GM18520 (cell line): Measurements from ENCODE around the gene PMAIP1.
A peak's percentile ranks its signal among the peaks of the same experiment; 100 is the strongest.

Source experiments
- ATAC-seq: cut with Tn5 transposase; IDR thresholded peaks from one replicate; pipeline ENCODE4 v1.9.1; 2021; ENCODE audit not compliant: unreplicated experiment

PMAIP1 gene

DNA sequence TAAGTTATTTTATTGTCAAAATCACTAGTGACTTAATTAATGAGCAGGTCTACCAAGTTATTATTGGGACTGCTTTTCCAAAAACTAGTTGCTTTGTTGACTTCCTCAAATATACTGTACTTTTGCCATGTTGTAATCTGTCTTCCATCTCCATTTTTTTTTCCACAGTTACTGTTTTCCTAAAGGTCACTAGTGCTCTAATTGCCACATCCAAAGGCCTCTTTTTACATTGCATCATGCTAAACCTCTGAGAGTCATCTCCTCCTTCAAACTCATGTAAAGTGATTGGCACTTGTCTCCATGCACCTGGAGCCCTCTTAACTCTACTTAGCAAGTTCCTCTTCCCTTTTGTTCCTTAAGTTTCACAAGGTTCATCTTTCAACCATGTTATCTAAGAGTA, 11.8 kb downstream of the PMAIP1 start:
- ATAC-seq = no peak

DNA sequence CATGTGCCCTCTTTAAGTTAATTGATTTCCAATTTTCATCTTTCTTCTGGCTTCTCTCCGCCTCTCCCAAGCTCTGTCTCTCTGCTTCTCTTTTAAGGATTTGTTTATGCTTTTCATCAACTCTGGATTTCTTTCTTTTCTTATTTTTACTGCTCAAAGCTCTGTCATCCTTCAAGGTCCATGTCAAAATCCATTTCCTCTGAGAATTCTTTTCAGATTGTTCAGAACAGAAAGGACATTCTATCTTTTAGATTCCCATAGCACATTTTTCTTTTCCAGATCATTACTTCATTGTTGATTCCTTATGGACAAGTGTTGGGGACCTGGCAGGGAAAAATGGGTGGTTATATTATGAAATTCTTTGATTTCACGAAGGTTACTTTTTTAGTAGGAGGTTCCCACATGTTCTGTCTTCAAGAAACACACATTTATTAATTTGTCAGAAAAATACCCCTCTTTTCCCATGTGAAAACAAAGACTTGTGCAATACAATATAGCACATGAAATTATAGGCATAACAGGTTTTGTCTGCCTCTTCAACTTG, 12.3 kb downstream of the PMAIP1 start:
- no peak for ATAC-seq

- no peak for ATAC-seq
Observed at GRCh38 chr18:59915606-59916005, 15.8 kb downstream of the PMAIP1 start.

- ATAC-seq = no peak
Observed at GRCh38 chr18:59916746-59917145, 16.9 kb downstream of the PMAIP1 start.

DNA sequence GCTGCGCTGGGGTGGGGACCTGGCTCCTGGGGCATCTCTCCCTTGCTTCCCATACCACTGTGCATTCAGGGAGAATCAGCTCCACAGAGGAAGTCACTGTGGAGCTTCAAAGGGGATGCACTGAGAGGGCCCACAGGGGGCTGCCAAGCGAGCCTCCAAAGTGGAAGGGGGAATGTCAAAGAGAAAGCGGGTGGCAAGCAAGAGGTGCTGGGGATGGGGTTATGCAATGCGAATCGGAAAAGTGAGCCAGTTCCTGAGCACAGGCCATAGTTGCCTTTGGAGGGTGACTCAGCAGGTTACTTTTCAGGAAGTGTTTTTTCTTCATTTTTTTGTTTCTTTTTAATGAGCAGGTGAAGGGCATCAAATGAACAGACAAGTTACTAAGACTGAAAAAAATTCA, 17.6 kb downstream of the PMAIP1 start:
- no peak for ATAC-seq

DNA sequence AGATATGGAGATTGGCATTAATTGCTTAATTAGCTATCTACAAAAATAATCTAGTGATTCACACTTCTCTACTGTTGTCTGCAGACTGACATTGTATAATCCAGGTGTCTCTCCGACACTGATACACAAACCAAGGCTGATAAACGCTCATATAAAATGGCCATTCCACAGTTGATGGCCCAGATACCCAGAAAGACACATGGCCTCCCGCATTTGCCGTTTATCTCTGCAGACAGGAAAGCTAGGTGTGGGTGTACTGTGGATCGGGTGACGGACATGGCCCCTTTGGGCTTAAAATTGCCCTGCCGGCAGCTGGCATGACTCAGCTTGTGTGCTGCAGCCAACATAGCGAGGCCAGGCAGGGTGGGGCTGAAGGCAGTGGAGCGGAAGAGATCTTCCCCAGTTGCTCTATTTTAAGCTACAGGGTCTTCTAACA, 18.5 kb downstream of the PMAIP1 start:
- ATAC-seq = peak; percentile 31

GRCh38 chr18:59918997-59919396, 19.2 kb downstream of the PMAIP1 start:
- no peak for ATAC-seq

- ATAC-seq = peak; percentile 48
Observed at GRCh38 chr18:59921384-59921891, 21.6 kb downstream of the PMAIP1 start.

GRCh38 chr18:59923539-59924196, 23.9 kb downstream of the PMAIP1 start:
- ATAC-seq = peak; percentile 16

DNA sequence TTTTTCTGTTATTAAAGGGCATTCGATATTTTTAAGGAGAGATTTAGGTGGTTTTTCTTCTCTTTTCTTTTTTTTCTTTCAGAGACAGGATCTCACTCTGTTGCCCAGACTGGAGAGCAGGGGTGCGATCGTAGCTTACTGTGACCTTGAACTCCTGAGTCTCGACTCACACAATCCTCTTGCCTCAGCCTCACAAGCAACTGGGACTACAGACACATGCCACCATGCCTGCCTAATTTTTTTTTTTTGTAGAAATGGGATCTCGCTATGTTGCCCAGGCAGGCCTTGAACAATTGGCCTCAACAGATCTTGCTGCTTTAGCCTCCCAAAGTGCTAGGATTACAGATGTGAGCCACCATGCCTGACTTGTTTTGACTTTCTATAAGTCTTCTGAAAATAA, 26.3 kb downstream of the PMAIP1 start:
- no peak for ATAC-seq

GRCh38 chr18:59927246-59927825, 27.5 kb downstream of the PMAIP1 start:
- ATAC-seq = peak; percentile 84

- ATAC-seq = no peak
Observed at GRCh38 chr18:59928201-59928600, 28.4 kb downstream of the PMAIP1 start.

DNA sequence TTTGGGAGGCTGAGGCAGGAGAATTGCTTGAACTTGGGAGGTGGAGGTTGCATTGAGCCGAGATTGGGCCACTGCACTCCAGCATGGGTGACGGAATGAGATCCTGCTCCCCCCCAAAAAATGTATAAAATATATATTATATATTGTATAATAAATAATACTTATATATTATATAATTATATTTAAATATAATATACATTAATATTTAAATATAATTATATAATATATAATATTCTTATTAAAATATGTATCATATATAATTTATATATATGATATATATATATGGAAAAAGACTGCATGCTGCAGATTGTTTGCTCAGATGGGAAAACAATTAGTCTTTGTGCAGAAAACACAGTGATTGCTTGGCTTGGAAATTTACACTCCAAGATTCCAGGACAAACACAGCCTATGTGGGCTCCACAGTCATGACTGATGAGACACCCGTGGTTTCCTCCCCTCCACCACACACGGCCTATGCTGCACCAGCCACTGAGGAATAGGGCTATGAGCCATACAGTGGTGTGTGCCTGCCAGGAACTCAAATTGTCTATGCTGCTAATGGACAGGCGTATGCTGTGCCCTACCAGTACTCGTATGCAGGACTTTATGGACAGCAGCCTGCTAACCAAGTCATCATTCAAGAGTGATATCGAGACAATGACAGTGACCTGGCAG, 30.0 kb downstream of the PMAIP1 start:
- no peak for ATAC-seq

DNA sequence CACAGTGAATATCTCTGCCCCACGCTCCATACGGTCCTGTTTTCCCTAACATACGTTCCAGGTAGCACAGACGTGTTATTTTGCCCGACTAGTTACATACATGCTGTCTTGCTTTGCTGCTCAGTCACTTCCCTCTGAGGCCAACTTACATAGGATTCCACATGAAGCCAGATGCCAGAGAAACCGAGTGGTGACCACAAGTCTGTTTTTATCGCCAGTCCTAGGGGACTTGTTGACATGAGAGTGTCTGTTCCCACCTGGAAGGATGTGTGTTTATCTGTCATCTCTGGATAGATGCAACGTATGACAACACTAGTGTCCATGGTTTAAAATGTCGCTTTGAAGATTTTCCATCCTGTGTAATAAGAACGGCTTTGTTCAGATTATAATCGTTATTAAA, 32.6 kb downstream of the PMAIP1 start:
- ATAC-seq = no peak

GRCh38 chr18:59938676-59939075, 38.9 kb downstream of the PMAIP1 start:
- ATAC-seq = no peak

DNA sequence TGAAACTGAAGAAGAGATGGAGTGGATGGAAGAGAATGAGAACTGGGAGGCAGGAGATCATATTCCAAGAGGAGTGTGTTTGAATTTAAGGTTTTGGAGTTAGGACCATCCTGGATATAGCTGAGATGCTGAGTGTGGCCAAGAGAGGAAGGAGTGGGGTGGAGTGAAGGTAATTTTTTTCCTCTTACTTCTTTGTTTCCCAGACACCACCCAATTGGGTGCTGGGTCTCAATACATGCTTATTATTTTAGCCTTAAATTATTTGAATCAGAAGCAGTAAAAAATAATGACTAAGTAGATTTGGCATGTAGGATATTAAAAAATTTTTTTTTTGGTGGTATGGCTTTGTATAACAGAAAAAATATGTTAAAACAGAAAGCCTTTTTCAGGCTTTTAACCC, 39.3 kb downstream of the PMAIP1 start:
- ATAC-seq = no peak

GRCh38 chr18:59940068-59940467, 40.3 kb downstream of the PMAIP1 start:
- ATAC-seq = no peak

GRCh38 chr18:59941331-59941730, 41.5 kb downstream of the PMAIP1 start:
- ATAC-seq = no peak

DNA sequence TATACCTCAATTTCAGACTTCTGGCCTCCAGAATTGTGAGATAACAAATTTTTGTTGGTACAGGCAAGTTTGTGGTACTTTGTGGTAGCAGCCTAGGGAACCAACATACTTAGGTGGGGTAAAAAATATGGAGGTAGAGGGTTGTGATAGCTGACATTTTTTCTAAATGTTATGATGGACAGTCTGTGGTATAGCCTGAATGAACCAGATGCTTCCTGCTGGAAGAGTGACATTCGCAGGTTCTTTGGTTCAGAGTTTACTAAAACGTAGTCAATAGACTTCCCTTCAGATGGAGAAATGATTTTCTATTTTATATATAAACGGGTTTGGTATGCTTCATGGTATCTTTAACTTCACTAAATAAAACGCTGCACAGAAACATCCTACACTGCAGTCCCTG, 42.8 kb downstream of the PMAIP1 start:
- no peak for ATAC-seq

DNA sequence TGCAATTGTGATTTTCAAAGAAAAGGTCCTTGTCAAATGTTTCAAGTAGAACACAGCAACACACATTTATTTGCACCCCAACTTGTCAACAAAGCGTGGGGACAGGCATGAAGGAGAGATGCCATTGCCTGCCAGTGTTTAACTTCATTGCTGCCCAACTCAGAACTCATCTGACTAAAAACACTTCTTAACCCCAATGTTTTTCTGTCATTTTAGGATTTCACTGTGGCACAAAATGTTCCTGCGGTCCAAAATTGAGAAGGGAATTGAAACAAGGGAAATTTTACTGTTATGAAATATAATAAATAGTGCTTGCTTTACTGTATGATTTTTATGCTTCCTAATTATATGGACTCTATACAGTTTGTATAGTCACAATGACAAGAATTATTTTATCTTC, 45.7 kb downstream of the PMAIP1 start:
- no peak for ATAC-seq

- ATAC-seq = no peak
Observed at GRCh38 chr18:59950215-59950944, 50.6 kb downstream of the PMAIP1 start.
